K562 (cell line): Measurements from ENCODE around the gene KANK2. TPM values are rescaled to one million over a fixed set of nuclear protein-coding genes. Genes with fewer than 3 reads are reported as not detected.

ENCODE experiments used
- ARID2 ChIP-seq: fragments of 450-650 bp; IDR thresholded peaks from 2 replicates; pipeline ENCODE4 v1.6.1; 2017; ENCODE audit warnings: antibody characterized with exemption, mild to moderate bottlenecking
- CREB1 ChIP-seq, 2 experiments: sonication (generic) in 1 of 2; formaldehyde crosslinking in 1 of 2; IDR thresholded peaks; 2 replicates each; pipeline versions ENCODE4 v1.6.1 to v1.8.0; 2012 to 2022; ENCODE audit warnings: inconsistent platforms in 1 of 2, mild to moderate bottlenecking in 1 of 2, missing genetic modification reagents in 1 of 2, moderate library complexity in 1 of 2
- FUS ChIP-seq: fragments of 200-400 bp; formaldehyde crosslinking; optimal IDR thresholded peaks from 2 replicates; pipeline ENCODE3; 2017; ENCODE audit warnings: low read depth, low read length
- KLF16 ChIP-seq: IDR thresholded peaks from 2 replicates; pipeline ENCODE4 v1.6.1; 2016; ENCODE audit warnings: antibody characterized with exemption
- MCM3 ChIP-seq: fragments of 450-650 bp; IDR thresholded peaks from 2 replicates; pipeline ENCODE4 v1.6.1; 2016
- NCOR1 ChIP-seq: fragments of 450-650 bp; IDR thresholded peaks from 2 replicates; pipeline ENCODE4 v1.6.1; 2016; ENCODE audit warnings: mild to moderate bottlenecking, moderate library complexity
- PURB ChIP-seq: sonication (generic); formaldehyde crosslinking; IDR thresholded peaks from 2 replicates; pipeline ENCODE4 v1.9.0; 2021; ENCODE audit warnings: low read depth, mild to moderate bottlenecking, missing genetic modification reagents
- RB1 ChIP-seq: fragments of 450-650 bp; IDR thresholded peaks from 2 replicates; pipeline ENCODE4 v1.6.1; 2017; ENCODE audit warnings: low read depth, mild to moderate bottlenecking
- ZBTB7A ChIP-seq: IDR thresholded peaks from 2 replicates; pipeline ENCODE4 v1.6.1; 2011; ENCODE audit warnings: low read depth, mild to moderate bottlenecking, low read length, moderate library complexity, borderline replicate concordance; ENCODE audit not compliant: control insufficient read depth
- ZC3H4 ChIP-seq: sonication (generic); formaldehyde crosslinking; IDR thresholded peaks from 2 replicates; pipeline ENCODE4 v1.9.0; 2021; ENCODE audit warnings: missing genetic modification reagents, borderline replicate concordance
- ZEB2 ChIP-seq: fragments of 450-650 bp; IDR thresholded peaks from 2 replicates; pipeline ENCODE4 v1.6.1; 2016
- ZNF75A ChIP-seq: fragments of 450-650 bp; formaldehyde crosslinking; IDR thresholded peaks from 2 replicates; pipeline ENCODE4 v1.4.0; 2020; ENCODE audit warnings: mild to moderate bottlenecking
- polyA plus RNA-seq, 8 experiments: library from polyadenylated mRNA; depleted of rRNA in 4 of 8; stranded (reverse) in 5 of 8; unstranded in 3 of 8; fragments of >200 nt; fragmentation: Nextera tagmentation in 2 of 8; fragmentation: Illumina TruSeq in 1 of 8; extraction: Ambion mirVana in 2 of 8; extraction: Trizol in 1 of 8; gene quantifications; 2 replicates each; pipeline versions ENCODE4 v1.2.1 to v1.2.3, GENCODE V29; 2011 to 2014; ENCODE audit warnings: inconsistent platforms in 1 of 8, missing spikeins in 1 of 8
- total RNA-seq, 7 experiments: library from RNA; depleted of rRNA in 6 of 7; stranded (reverse); fragments of >200 nt in 6 of 7; fragmentation: Illumina TruSeq in 2 of 7; extraction: Trizol in 2 of 7; gene quantifications; 2 replicates each; pipeline versions ENCODE4 v1.2.1 to v1.2.3, GENCODE V29; 2011 to 2021; ENCODE audit warnings: low replicate concordance in 1 of 7
- TF ChIP-seq, protein P1 (sequence below): IDR thresholded peaks from 3 replicates; pipeline ENCODE4 v1.6.1; 2011; ENCODE audit warnings: borderline replicate concordance, mild to moderate bottlenecking; ENCODE audit not compliant: insufficient read length, insufficient read depth
- TF ChIP-seq, protein P2 (sequence below): fragments of 250-450 bp; sonication (Bioruptor Pico); IDR thresholded peaks from 2 replicates; pipeline ENCODE4 v1.5.0; 2020; ENCODE audit warnings: mild to moderate bottlenecking, borderline replicate concordance
- TF ChIP-seq, protein P3 (sequence below), 2 experiments: IDR thresholded peaks; 2 replicates each; pipeline ENCODE4 v1.6.1; 2012; ENCODE audit warnings: improper control_type of control experiment in 2 of 2, low read depth in 2 of 2, low read length in 2 of 2, borderline replicate concordance in 1 of 2
- TF ChIP-seq, protein P4 (sequence below): fragments of 450-650 bp; IDR thresholded peaks from 2 replicates; pipeline ENCODE4 v1.6.1; 2016
- TF ChIP-seq, protein P5 (sequence below), 2 experiments: fragments of 450-650 bp in 1 of 2; sonication (generic) in 1 of 2; formaldehyde crosslinking; conservative IDR thresholded peaks; 2 replicates each; pipeline versions ENCODE4 v1.4.0 to v1.8.1; 2020 to 2022; ENCODE audit warnings: mild to moderate bottlenecking in 1 of 2, missing genetic modification reagents in 1 of 2

The KANK2 gene
- total and polyA plus RNA-seq, 9 of the 15 experiments (the other 6 are each of a cell fraction or from before 2014, with no cell fraction given), result 4.4 to 47.8 (median 21.3) TPM

DNA sequence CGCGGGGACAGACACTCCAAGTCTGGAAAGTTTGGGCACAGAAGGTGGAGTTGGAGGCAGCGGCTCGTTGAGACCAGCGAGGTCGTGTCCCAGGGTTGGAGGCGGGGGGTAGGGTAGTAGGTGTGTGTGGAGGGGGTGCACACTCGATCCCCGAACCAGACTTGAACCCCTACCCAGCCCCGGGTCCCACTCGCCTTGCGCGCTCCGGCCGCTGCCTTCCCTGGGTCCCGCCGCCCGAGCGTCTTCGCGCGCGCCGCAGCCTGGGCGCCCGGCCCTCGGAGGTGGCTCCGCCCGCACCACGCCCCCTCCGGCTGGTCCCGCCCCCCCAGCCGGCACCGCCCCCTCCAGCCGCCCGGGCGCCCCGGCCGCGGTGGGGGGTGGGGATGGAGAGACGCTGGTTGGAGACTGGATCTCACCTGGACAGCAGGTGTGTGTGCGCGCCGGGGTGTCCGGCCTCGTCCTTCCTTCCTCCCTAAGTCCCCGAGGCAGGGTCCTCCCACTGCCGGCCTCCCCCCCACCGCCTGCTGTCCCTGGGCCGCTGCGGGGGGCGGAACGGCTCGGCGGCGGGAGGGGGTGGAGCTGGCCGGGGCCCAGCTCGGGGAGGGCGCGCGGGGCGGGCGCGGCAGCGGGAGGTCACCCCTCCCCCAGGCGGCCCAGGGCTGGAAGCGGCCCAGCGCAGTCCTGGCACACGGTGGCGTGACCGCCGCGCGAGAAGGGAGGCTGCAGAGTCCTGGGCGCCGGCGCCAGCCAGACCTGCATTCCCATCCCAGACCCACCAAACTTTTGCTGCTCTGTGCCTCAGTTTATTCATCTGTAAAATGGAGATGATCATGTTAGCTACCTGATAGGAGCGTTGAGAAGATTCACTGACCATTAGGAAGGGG, at the start of gene KANK2 (continued):
- TF ChIP-seq, protein P1, sequence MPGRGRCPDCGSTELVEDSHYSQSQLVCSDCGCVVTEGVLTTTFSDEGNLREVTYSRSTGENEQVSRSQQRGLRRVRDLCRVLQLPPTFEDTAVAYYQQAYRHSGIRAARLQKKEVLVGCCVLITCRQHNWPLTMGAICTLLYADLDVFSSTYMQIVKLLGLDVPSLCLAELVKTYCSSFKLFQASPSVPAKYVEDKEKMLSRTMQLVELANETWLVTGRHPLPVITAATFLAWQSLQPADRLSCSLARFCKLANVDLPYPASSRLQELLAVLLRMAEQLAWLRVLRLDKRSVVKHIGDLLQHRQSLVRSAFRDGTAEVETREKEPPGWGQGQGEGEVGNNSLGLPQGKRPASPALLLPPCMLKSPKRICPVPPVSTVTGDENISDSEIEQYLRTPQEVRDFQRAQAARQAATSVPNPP, result no peak
- TF ChIP-seq NCOR1 (peak; percentile 42), CREB1 (IDR thresholded peaks at IDR 0.05) (no peak; the same call in 1 of the 2 replicates), CREB1 (CRISPR knock-in tag; IDR thresholded peaks at IDR 0.05) (no peak), ARID2 (no peak), ZBTB7A (peak; percentile 63; the same call in 1 of the 2 replicates), RB1 (peak; percentile 81), ZEB2 (peak; percentile 70; the same call in 1 of the 2 replicates), MCM3 (no peak), ZNF75A (CRISPR knock-in tag) (no peak), KLF16 (no peak), FUS (peak; percentile 17), PURB (CRISPR knock-in tag) (no peak), ZC3H4 (CRISPR knock-in tag) (no peak)
- TF ChIP-seq, protein P2, sequence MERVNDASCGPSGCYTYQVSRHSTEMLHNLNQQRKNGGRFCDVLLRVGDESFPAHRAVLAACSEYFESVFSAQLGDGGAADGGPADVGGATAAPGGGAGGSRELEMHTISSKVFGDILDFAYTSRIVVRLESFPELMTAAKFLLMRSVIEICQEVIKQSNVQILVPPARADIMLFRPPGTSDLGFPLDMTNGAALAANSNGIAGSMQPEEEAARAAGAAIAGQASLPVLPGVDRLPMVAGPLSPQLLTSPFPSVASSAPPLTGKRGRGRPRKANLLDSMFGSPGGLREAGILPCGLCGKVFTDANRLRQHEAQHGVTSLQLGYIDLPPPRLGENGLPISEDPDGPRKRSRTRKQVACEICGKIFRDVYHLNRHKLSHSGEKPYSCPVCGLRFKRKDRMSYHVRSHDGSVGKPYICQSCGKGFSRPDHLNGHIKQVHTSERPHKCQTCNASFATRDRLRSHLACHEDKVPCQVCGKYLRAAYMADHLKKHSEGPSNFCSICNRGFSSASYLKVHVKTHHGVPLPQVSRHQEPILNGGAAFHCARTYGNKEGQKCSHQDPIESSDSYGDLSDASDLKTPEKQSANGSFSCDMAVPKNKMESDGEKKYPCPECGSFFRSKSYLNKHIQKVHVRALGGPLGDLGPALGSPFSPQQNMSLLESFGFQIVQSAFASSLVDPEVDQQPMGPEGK (CRISPR knock-in tag), result no peak
- TF ChIP-seq, protein P3, sequence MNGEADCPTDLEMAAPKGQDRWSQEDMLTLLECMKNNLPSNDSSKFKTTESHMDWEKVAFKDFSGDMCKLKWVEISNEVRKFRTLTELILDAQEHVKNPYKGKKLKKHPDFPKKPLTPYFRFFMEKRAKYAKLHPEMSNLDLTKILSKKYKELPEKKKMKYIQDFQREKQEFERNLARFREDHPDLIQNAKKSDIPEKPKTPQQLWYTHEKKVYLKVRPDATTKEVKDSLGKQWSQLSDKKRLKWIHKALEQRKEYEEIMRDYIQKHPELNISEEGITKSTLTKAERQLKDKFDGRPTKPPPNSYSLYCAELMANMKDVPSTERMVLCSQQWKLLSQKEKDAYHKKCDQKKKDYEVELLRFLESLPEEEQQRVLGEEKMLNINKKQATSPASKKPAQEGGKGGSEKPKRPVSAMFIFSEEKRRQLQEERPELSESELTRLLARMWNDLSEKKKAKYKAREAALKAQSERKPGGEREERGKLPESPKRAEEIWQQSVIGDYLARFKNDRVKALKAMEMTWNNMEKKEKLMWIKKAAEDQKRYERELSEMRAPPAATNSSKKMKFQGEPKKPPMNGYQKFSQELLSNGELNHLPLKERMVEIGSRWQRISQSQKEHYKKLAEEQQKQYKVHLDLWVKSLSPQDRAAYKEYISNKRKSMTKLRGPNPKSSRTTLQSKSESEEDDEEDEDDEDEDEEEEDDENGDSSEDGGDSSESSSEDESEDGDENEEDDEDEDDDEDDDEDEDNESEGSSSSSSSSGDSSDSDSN (IDR thresholded peaks at IDR 0.05; ENCODE audit: borderline replicate concordance in 1 of 2, low read depth in 2 of 2, low read length in 2 of 2), result 0 out of 4 replicates have a peak, but pooled peaks of 1 of the 2 experiments have one; percentile 9
- TF ChIP-seq, protein P4, sequence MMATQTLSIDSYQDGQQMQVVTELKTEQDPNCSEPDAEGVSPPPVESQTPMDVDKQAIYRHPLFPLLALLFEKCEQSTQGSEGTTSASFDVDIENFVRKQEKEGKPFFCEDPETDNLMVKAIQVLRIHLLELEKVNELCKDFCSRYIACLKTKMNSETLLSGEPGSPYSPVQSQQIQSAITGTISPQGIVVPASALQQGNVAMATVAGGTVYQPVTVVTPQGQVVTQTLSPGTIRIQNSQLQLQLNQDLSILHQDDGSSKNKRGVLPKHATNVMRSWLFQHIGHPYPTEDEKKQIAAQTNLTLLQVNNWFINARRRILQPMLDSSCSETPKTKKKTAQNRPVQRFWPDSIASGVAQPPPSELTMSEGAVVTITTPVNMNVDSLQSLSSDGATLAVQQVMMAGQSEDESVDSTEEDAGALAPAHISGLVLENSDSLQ, result no peak
- TF ChIP-seq, protein P5, sequence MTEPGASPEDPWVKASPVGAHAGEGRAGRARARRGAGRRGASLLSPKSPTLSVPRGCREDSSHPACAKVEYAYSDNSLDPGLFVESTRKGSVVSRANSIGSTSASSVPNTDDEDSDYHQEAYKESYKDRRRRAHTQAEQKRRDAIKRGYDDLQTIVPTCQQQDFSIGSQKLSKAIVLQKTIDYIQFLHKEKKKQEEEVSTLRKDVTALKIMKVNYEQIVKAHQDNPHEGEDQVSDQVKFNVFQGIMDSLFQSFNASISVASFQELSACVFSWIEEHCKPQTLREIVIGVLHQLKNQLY (CRISPR knock-in tag; conservative IDR thresholded peaks at IDR 0.05), result no peak
